ENCODE results near the gene LTF.

The LTF gene

DNA sequence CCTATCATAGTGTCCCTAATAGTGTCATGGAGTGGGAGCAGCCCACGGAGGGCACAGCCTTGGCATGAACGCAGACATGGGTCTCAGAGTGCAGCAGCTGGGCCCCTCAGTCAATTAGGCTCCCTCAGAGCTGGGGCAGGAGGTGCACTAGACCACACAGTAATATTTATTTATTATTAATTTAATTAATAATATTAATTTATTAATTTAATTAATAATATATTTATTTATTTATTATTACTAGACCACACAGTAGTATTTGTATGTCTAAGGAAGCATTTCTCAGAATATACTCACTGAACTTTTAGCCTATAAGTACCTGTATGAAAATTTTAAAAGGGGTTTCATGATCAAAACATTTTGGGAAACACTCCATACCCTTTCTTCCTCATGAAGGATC is 63.1 kb downstream of the LTF start:
- no peaks in the 10 kb centered on the region for H3K36me3 ChIP-seq (ENCODE audit: control insufficient read depth, insufficient read depth, low read length)
- no peaks in the 10 kb centered on the region for H3K4me1 ChIP-seq (ENCODE audit: control insufficient read depth, insufficient read depth, low read length)
- no peaks in the 10 kb centered on the region for H3K27me3 ChIP-seq (ENCODE audit: control insufficient read depth, insufficient read depth, low read length)
- no peak overlapping the region for H3K9ac ChIP-seq (ENCODE audit: low read depth, low read length)
- H3K4me3 ChIP-seq (ENCODE audit: low read depth, low read length) = no peak overlapping the region
- H3K9me3 ChIP-seq (ENCODE audit: control insufficient read depth, insufficient read depth, low read length) = no peaks in the 10 kb centered on the region

DNA sequence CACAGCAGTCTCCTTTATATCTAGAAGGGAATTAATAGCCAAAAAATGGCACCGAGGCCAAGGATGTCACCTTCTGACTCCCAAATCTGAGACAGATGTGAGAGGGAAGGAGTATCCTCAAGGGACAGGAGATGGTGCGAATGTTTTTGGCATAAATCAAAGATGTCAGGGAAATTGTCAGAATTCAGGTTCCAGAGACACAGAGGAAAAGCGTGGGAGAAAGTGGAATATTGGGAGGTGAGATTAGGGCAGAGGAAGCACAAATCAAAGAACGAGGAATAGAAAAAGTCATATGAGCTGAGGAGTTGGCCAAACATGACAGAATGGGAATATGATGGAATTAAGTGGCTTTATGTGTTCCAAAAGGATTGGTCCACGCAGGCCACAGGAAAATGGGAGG is 63.9 kb downstream of the LTF start:
- no peaks in the 10 kb centered on the region for H3K4me1 ChIP-seq (ENCODE audit: control insufficient read depth, insufficient read depth, low read length)
- H3K36me3 ChIP-seq (ENCODE audit: control insufficient read depth, insufficient read depth, low read length) = no peaks in the 10 kb centered on the region
- no peaks in the 10 kb centered on the region for H3K9me3 ChIP-seq (ENCODE audit: control insufficient read depth, insufficient read depth, low read length)
- H3K27me3 ChIP-seq (ENCODE audit: control insufficient read depth, insufficient read depth, low read length) = no peaks in the 10 kb centered on the region
- H3K4me3 ChIP-seq (ENCODE audit: low read depth, low read length) = no peak overlapping the region
- no peak overlapping the region for H3K9ac ChIP-seq (ENCODE audit: low read depth, low read length)

DNA sequence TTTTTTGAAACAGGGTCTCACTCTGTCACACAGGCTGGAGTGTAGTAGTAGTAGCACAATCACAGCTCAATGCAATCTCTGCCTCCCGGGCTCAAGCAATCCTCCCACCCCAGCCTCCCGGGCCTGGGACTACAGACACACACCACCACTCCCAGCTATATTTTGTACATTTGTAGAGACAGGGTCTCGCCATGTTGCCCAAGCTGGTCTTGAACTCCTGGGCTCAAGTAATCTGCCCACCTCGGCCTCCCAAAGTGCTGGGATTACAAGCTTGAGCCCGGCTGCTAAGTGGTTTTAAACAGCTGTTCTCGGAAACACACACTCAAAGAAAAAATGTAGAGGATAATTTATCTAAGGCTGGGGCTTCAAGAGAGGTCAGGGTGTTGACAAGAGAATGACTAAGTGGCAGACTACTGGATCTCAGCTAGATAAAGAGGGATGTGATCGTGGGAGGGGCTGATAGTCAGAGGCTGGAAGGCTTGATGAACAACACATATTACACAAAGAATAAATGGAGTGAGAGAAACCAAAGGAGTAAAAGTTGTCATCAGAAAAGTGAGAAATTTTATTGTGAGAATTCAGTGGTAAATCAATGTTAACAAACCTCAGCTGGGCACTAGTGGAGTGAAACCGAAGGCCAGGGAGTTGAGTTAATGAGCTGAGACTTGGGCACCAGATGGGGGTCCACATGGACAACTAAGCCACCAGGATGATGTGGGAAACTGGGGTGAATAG is 64.5 kb downstream of the LTF start:
- Histone ChIP-seq H3K9me3 (ENCODE audit: control insufficient read depth, insufficient read depth, low read length) (no peaks in the 10 kb centered on the region), H3K4me3 (ENCODE audit: low read depth, low read length) (no peak overlapping the region), H3K4me1 (ENCODE audit: control insufficient read depth, insufficient read depth, low read length) (no peaks in the 10 kb centered on the region), H3K9ac (ENCODE audit: low read depth, low read length) (no peak overlapping the region), H3K36me3 (ENCODE audit: control insufficient read depth, insufficient read depth, low read length) (no peaks in the 10 kb centered on the region), H3K27me3 (ENCODE audit: control insufficient read depth, insufficient read depth, low read length) (no peaks in the 10 kb centered on the region)

DNA sequence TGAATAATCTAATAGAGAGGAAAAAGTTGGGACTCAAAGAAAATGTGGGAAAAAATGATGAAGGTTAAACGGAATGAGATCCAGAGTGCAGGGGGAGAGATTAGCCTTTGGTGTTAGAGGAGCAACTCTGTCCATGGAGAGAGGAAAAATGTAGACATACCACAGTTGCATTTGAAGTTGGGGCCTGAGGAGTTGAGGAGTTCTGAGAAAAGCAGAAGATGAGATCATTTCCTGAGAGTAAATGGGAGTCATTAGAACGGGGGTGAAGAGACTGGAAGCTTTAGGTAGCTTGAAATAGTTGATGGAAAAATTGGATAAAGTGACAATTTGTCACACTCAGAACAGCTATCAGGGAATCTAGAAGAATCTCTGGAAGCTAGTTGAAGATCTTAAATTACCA is 65.1 kb downstream of the LTF start:
- no peaks in the 10 kb centered on the region for H3K9me3 ChIP-seq (ENCODE audit: control insufficient read depth, insufficient read depth, low read length)
- no peak overlapping the region for H3K9ac ChIP-seq (ENCODE audit: low read depth, low read length)
- H3K4me1 ChIP-seq (ENCODE audit: control insufficient read depth, insufficient read depth, low read length) = no peaks in the 10 kb centered on the region
- no peak overlapping the region for H3K4me3 ChIP-seq (ENCODE audit: low read depth, low read length)
- H3K27me3 ChIP-seq (ENCODE audit: control insufficient read depth, insufficient read depth, low read length) = no peaks in the 10 kb centered on the region
- H3K36me3 ChIP-seq (ENCODE audit: control insufficient read depth, insufficient read depth, low read length) = no peaks in the 10 kb centered on the region

DNA sequence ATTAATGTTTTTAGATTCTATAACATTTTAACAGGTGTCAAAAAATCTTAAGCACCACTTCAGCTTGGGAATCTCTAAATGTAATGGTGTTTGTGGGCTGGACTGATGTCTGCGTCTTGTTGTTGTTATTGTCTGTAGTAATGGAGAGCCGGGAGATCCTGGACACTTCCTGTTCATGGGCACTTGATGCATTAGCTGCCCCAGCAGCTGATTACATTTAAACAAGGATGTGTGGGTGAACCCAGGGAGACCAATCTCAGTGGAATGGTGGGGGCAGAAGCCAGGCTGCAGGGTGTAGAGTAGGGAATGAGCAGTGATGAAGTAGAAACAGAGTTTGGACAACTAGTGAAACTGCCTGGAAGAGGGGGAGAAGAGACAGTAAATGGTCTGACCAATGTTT is 65.6 kb downstream of the LTF start:
- no peaks in the 10 kb centered on the region for H3K4me1 ChIP-seq (ENCODE audit: control insufficient read depth, insufficient read depth, low read length)
- H3K9ac ChIP-seq (ENCODE audit: low read depth, low read length) = no peak overlapping the region
- H3K27me3 ChIP-seq (ENCODE audit: control insufficient read depth, insufficient read depth, low read length) = no peaks in the 10 kb centered on the region
- no peaks in the 10 kb centered on the region for H3K9me3 ChIP-seq (ENCODE audit: control insufficient read depth, insufficient read depth, low read length)
- H3K4me3 ChIP-seq (ENCODE audit: low read depth, low read length) = no peak overlapping the region
- no peaks in the 10 kb centered on the region for H3K36me3 ChIP-seq (ENCODE audit: control insufficient read depth, insufficient read depth, low read length)

DNA sequence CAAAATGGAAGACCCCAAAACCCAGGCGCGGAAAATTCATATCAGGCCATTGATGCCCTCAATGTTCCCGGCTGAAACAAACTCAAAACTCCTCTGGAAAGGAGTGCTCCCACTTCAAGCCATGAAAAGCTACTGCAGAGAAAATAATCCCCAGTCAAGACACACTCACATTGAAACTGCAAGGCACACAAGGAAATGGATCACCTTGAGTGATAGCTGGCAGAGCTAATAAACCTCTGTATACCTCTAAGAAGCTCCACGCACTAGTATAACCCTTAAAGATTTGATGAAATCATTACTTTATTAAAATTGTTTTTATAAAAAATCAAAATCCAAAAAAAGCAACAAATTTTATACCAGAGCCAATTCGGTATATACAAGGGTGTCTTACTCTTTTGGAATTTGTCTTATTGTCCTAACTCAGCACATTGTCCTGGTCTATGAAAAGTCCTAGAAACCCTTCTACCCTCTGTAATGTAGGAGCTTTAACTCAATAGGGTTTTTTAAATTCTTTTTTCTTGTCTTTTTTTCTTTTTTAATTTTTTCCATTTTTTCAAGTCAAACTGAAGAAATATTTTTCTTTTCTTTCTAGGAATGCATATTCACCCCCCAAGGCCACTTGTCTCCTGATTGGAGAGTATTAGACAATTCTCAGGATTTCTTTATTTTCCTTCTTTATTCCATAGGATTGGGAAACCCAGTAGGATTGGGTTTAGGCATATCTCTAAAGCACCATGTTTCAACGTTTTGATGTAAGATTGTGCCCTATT is 66.3 kb downstream of the LTF start:
- Histone ChIP-seq H3K4me1 (ENCODE audit: control insufficient read depth, insufficient read depth, low read length) (peaks cover 3% of the 10 kb centered on the region), H3K36me3 (ENCODE audit: control insufficient read depth, insufficient read depth, low read length) (no peaks in the 10 kb centered on the region), H3K27me3 (ENCODE audit: control insufficient read depth, insufficient read depth, low read length) (no peaks in the 10 kb centered on the region), H3K9me3 (ENCODE audit: control insufficient read depth, insufficient read depth, low read length) (no peaks in the 10 kb centered on the region), H3K4me3 (ENCODE audit: low read depth, low read length) (no peak overlapping the region), H3K9ac (ENCODE audit: low read depth, low read length) (no peak overlapping the region)

DNA sequence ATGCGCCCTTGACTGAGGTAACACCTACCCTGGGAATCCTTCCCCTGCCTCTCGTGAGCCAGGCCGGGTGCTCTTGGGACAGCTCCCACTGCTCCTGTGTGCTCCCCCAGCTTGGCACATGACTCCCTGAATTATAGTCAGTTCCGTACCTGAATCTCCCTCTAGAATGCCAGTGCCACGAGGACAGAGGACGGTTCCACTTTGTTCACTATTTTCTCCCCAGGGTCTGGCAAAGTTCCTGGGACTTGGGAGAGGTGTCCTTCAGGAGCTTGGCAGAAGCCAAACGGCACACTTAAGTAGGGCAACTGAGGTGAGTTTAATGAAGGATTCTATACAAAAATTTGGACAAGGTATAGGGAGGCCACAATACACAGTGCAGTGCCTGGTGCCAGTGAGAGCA is 67.6 kb downstream of the LTF start:
- H3K4me1 ChIP-seq (ENCODE audit: control insufficient read depth, insufficient read depth, low read length) = peaks cover 3% of the 10 kb centered on the region

DNA sequence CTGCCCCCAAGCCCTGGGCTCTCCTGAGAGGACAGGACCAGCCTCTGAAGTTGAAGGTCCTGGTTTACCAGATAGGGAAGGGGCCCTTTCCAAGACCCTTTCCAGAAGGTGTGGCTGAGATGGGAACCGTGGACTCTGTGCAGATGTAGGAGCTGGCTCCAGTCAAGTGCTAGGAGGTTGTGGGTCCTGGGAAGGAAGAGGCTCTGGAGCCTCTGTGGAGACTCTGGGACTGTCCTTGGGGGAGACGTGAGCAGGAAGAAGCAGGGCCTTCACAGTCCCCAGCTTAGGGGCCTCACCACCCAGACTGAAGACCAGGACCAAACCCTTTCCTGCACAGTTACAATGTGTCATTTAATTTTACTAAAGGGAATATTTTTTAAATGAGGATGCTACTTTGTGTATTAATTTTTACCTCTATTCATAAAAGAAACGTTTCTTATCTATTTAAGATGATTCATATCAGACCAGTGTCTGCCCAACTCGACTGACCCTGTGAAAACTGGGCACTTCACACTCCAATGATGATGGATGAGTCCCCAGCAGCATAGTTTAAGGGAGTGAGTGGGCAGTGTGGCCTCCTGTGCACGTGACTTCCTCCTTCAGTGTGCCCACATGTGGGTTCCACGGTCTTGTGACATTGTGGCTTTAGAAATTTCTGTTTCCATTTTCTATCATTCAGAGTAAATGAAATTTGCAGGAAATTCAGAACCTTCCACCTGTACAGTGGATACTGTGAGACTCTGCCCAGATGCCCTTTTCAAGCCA is 68.8 kb downstream of the LTF start:
- Histone ChIP-seq H3K4me1 (ENCODE audit: control insufficient read depth, insufficient read depth, low read length) (peaks cover 3% of the 10 kb centered on the region), H3K27me3 (ENCODE audit: control insufficient read depth, insufficient read depth, low read length) (no peaks in the 10 kb centered on the region), H3K4me3 (ENCODE audit: low read depth, low read length) (no peak overlapping the region), H3K9ac (ENCODE audit: low read depth, low read length) (no peak overlapping the region), H3K9me3 (ENCODE audit: control insufficient read depth, insufficient read depth, low read length) (no peaks in the 10 kb centered on the region), H3K36me3 (ENCODE audit: control insufficient read depth, insufficient read depth, low read length) (no peaks in the 10 kb centered on the region)

More for the DNA sequence above, 67.6 kb downstream of the LTF start:
- H3K36me3 ChIP-seq (ENCODE audit: control insufficient read depth, insufficient read depth, low read length) = no peaks in the 10 kb centered on the region
- H3K4me3 ChIP-seq (ENCODE audit: low read depth, low read length) = no peak overlapping the region
- H3K27me3 ChIP-seq (ENCODE audit: control insufficient read depth, insufficient read depth, low read length) = no peaks in the 10 kb centered on the region
- no peak overlapping the region for H3K9ac ChIP-seq (ENCODE audit: low read depth, low read length)
- no peaks in the 10 kb centered on the region for H3K9me3 ChIP-seq (ENCODE audit: control insufficient read depth, insufficient read depth, low read length)

DNA sequence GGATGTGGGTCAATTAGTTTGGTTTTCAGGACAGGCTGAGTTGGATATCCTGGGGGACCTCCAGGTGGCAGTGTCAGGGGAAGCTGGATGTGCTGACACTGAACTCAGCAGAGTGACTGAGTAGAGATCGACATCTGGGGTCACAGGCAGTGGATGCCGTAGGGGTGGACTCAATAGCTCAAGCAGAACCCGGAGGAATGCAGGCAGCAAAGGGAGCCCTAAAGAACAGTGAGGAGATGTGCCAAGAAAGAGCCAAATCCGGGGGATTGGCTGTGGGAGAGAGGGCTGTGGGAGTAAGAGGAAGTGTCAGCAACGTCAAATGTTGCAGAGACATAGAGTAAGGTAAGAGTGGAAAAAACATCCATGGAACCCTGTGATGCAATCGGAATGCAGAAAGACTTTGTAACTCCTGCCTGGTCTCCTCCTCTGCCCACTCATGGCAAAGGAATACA is 69.5 kb downstream of the LTF start:
- H3K27me3 ChIP-seq (ENCODE audit: control insufficient read depth, insufficient read depth, low read length) = no peaks in the 10 kb centered on the region
- H3K4me1 ChIP-seq (ENCODE audit: control insufficient read depth, insufficient read depth, low read length) = peaks cover 3% of the 10 kb centered on the region
- no peaks in the 10 kb centered on the region for H3K36me3 ChIP-seq (ENCODE audit: control insufficient read depth, insufficient read depth, low read length)
- H3K4me3 ChIP-seq (ENCODE audit: low read depth, low read length) = no peak overlapping the region
- H3K9ac ChIP-seq (ENCODE audit: low read depth, low read length) = no peak overlapping the region
- H3K9me3 ChIP-seq (ENCODE audit: control insufficient read depth, insufficient read depth, low read length) = no peaks in the 10 kb centered on the region

DNA sequence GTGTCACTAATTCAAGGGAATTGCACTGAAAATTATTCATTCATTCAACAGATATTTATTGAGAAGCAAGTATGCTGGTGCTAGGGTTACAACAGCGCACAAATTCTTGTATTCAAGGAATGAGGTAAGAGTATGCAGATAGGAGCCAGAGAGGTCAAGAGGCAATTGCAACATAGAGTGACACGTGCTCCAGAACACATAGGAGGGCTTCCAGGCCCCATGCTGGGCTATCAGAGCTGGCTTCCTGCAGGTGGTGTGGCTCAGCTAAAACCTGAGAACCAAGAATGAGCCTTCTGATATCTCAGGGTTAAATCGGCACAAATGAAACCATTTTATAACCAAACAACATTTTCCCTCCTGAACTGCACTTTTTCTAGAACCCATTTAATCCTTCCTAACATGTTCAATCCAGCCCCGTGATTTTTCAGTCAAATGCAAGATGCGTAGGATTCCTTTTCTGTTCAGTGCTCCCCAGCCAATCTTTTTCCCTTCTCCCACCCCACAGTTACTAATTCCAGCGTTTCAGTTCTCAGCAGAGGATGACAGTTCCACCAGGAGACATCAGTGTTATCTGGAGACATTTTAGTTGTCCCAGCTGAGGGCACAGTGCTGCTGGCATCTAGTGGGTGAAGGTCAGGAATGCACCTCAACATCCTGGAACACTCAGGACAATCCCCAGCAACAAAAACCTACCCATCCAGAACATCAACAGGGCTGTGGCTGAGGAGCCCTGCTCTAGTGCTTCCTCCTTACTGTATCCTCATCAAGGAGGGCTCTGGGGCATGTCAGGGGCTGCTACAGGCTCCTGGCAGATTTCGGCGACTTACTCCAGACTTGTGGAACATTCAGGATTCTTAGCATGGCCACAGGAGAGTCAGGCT is 70.9 kb downstream of the LTF start:
- Histone ChIP-seq H3K4me3 (ENCODE audit: low read depth, low read length) (no peak overlapping the region), H3K36me3 (ENCODE audit: control insufficient read depth, insufficient read depth, low read length) (no peaks in the 10 kb centered on the region), H3K9ac (ENCODE audit: low read depth, low read length) (no peak overlapping the region), H3K27me3 (ENCODE audit: control insufficient read depth, insufficient read depth, low read length) (no peaks in the 10 kb centered on the region), H3K4me1 (ENCODE audit: control insufficient read depth, insufficient read depth, low read length) (peaks cover 3% of the 10 kb centered on the region), H3K9me3 (ENCODE audit: control insufficient read depth, insufficient read depth, low read length) (no peaks in the 10 kb centered on the region)

DNA sequence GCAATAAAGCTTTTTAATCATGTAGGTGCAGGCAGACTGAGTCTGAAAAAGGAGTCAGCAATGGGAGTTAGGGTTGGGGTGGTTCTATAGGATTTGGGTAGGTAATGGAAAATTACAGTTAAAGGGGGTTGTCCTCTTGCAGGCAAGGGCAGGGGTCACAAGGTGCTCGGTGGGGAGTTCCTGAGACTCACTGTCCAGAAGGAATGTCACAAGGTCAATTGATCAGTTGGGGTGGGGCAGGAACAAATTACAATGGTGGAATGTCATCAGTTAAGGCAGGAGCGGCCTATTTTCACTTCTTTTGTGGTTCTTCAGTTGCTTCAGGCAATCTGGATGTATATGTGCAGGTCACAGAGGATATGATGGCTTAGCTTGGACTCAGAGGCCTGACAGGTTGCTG is 71.7 kb downstream of the LTF start:
- Histone ChIP-seq H3K4me1 (ENCODE audit: control insufficient read depth, insufficient read depth, low read length) (peaks cover 3% of the 10 kb centered on the region), H3K36me3 (ENCODE audit: control insufficient read depth, insufficient read depth, low read length) (no peaks in the 10 kb centered on the region), H3K9ac (ENCODE audit: low read depth, low read length) (no peak overlapping the region), H3K27me3 (ENCODE audit: control insufficient read depth, insufficient read depth, low read length) (no peaks in the 10 kb centered on the region), H3K9me3 (ENCODE audit: control insufficient read depth, insufficient read depth, low read length) (no peaks in the 10 kb centered on the region), H3K4me3 (ENCODE audit: low read depth, low read length) (no peak overlapping the region)
